Fibroblast of pulmonary artery (primary cell): Measurements from ENCODE around the gene CDC25A.

Experiments
- DNase-seq: peaks from one replicate; pipeline ENCODE4 v3.0.0-alpha.2; 2010; ENCODE audit warnings: low read depth
- H3K4me3 ChIP-seq: replicated peaks from 2 replicates; pipeline ENCODE4 v1.5.1; 2011; ENCODE audit warnings: low read depth, mild to moderate bottlenecking, control low read depth, low read length, moderate library complexity
- CTCF ChIP-seq: IDR thresholded peaks from 2 replicates; pipeline ENCODE4 v1.5.1; 2011; ENCODE audit warnings: mild to moderate bottlenecking, control low read depth, low read length, inconsistent platforms; ENCODE audit errors: missing control alignments

Gene CDC25A

GRCh38 chr3:48110463-48110862 is 77.8 kb downstream of the CDC25A start:
- no peak for TF ChIP-seq CTCF
- H3K4me3 ChIP-seq: no peak overlapping the region
- no peak for DNase-seq

DNA sequence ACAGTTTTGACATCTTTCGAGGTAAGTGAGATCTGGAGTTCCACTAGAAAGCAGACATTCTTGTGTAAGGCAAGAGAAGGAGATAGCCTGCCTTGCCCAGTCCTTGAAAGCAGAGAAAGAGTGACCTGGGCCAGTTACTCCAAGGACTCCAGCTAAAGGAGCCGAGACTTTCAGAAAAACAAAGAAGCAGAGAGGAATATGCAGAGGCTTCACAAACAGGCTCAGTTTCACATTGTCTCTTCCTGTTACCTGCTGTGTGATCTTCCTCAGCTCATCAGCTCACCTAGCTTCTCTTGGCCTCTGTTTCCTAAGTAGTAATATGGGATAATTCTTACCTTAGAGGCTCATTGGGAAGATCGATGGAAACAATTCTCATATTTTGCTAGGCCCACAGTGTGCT is 81.0 kb downstream of the CDC25A start:
- DNase-seq: no peak
- no peak for TF ChIP-seq CTCF
- no peak overlapping the region for H3K4me3 ChIP-seq
